GM10847 (cell line): Measurements from ENCODE around the gene CYB561A3.

Source experiments
- POLR2A ChIP-seq: IDR thresholded peaks from 2 replicates; pipeline ENCODE4 v1.6.1; 2011; ENCODE audit not compliant: insufficient read length; ENCODE audit errors: extremely low read depth

CYB561A3 gene

GRCh38 chr11:61361741-61362541 is at the start of gene CYB561A3, which contains the start of gene TMEM138:
Gene CYB561A3 (minus strand): TSS chr11:61361882. CDS start chr11:61356713, 5,169 bp downstream.
Gene TMEM138 (plus strand): TSS chr11:61362374. CDS start chr11:61364391, 2,017 bp downstream.
- TF ChIP-seq POLR2A = peak; percentile 98

- TF ChIP-seq POLR2A = no peak
Observed at GRCh38 chr11:61406991-61407728, 45.5 kb upstream of the CYB561A3 start.

GRCh38 chr11:61406067-61406466 is 44.4 kb upstream of the CYB561A3 start:
- no peak for TF ChIP-seq POLR2A

GRCh38 chr11:61404641-61405040 is 43.0 kb upstream of the CYB561A3 start:
- TF ChIP-seq POLR2A = no peak

- TF ChIP-seq POLR2A = no peak
Observed at GRCh38 chr11:61404103-61404502, 42.4 kb upstream of the CYB561A3 start.

GRCh38 chr11:61403658-61404057 is 42.0 kb upstream of the CYB561A3 start:
- no peak for TF ChIP-seq POLR2A

GRCh38 chr11:61401573-61401972 is 39.9 kb upstream of the CYB561A3 start:
- TF ChIP-seq POLR2A = no peak

GRCh38 chr11:61401173-61401572 is 39.5 kb upstream of the CYB561A3 start:
- no peak for TF ChIP-seq POLR2A

GRCh38 chr11:61392981-61393595 is 31.4 kb upstream of the CYB561A3 start:
- TF ChIP-seq POLR2A = no peak

- TF ChIP-seq POLR2A = no peak
Observed at GRCh38 chr11:61390161-61390560, 28.5 kb upstream of the CYB561A3 start.

GRCh38 chr11:61384271-61385242 is 22.9 kb upstream of the CYB561A3 start:
- TF ChIP-seq POLR2A = no peak

- TF ChIP-seq POLR2A = no peak
Observed at GRCh38 chr11:61380884-61381283, 19.2 kb upstream of the CYB561A3 start.

GRCh38 chr11:61378713-61379313 is 17.1 kb upstream of the CYB561A3 start:
- no peak for TF ChIP-seq POLR2A

- no peak for TF ChIP-seq POLR2A
Observed at GRCh38 chr11:61377461-61378160, 15.9 kb upstream of the CYB561A3 start.
